Hepatocyte (in vitro differentiated cells): Measurements from ENCODE around the gene GALNT15. TPM values are rescaled to one million over a fixed set of nuclear protein-coding genes. Genes with fewer than 3 reads are reported as not detected.

ENCODE experiments used
- DNase-seq: peaks from one replicate; pipeline ENCODE4 v3.0.0-alpha.2; 2016; ENCODE audit warnings: low spot score
- H2AFZ ChIP-seq: fragments of 200-600 bp; sonication (generic); 2 replicates; pipeline ENCODE4 v1.6.0; 2016; ENCODE audit warnings: antibody characterized with exemption, mild to moderate bottlenecking
- H3K27ac ChIP-seq: fragments of 200-600 bp; sonication (generic); 2 replicates; pipeline ENCODE4 v1.5.1; 2016; ENCODE audit warnings: mild to moderate bottlenecking
- H3K27me3 ChIP-seq: fragments of 200-600 bp; sonication (generic); 2 replicates; pipeline ENCODE4 v1.6.1; 2016
- H3K36me3 ChIP-seq: fragments of 200-600 bp; sonication (generic); replicated peaks from 2 replicates; pipeline ENCODE4 v1.5.1; 2016; ENCODE audit warnings: low read depth; ENCODE audit not compliant: insufficient read depth
- H3K4me1 ChIP-seq: fragments of 200-600 bp; sonication (generic); 2 replicates; pipeline ENCODE4 v1.5.1; 2016; ENCODE audit warnings: mild to moderate bottlenecking, moderate library complexity; ENCODE audit not compliant: insufficient read depth
- H3K4me2 ChIP-seq: fragments of 200-600 bp; sonication (generic); 2 replicates; pipeline ENCODE4 v1.6.0; 2016
- H3K4me3 ChIP-seq: fragments of 200-600 bp; sonication (generic); 2 replicates; pipeline ENCODE4 v1.5.1; 2016; ENCODE audit warnings: mild to moderate bottlenecking
- H3K79me2 ChIP-seq: fragments of 200-600 bp; sonication (generic); 2 replicates; pipeline ENCODE4 v1.6.0; 2017; ENCODE audit warnings: mild to moderate bottlenecking
- H3K9me2 ChIP-seq: fragments of 200-600 bp; sonication (generic); replicated peaks from 2 replicates; pipeline ENCODE4 v1.6.0; 2017; ENCODE audit warnings: mild to moderate bottlenecking; ENCODE audit not compliant: insufficient read depth
- H3K9me3 ChIP-seq: fragments of 200-600 bp; sonication (generic); 2 replicates; pipeline ENCODE4 v1.5.1; 2016; ENCODE audit warnings: low read depth, mild to moderate bottlenecking
- H4K20me1 ChIP-seq: fragments of 200-600 bp; sonication (generic); 2 replicates; pipeline ENCODE4 v1.6.0; 2016; ENCODE audit warnings: mild to moderate bottlenecking; ENCODE audit not compliant: insufficient read depth, poor library complexity, severe bottlenecking
- EZH2 ChIP-seq: fragments of 200-600 bp; sonication (generic); IDR thresholded peaks from 2 replicates; pipeline ENCODE4 v1.6.1; 2016; ENCODE audit warnings: antibody characterized with exemption, mild to moderate bottlenecking, borderline replicate concordance
- EZH2phosphoT487 ChIP-seq: fragments of 200-600 bp; sonication (generic); IDR thresholded peaks from one replicate; pipeline ENCODE4 v1.6.1; 2018; ENCODE audit warnings: antibody characterized with exemption, mild to moderate bottlenecking, low read depth, moderate library complexity; ENCODE audit not compliant: unreplicated experiment, severe bottlenecking
- WGBS: methylation state at CpG from one replicate; pipeline ENCODE4 v1.1.6; 2016; ENCODE audit warnings: low lambda C conversion rate; ENCODE audit errors: missing lambda C conversion rate; 5-methylcytosine and 5-hydroxymethylcytosine counted together
- polyA plus RNA-seq: library from polyadenylated mRNA; unstranded; fragments of >200 nt; fragmentation: Nextera tagmentation; extraction: Ambion mirVana; gene quantifications from 2 replicates; pipeline ENCODE4 v1.2.1, GENCODE V29; 2016
- total RNA-seq: library from RNA; depleted of rRNA; stranded (reverse); fragments of >200 nt; gene quantifications from 2 replicates; pipeline ENCODE4 v1.2.3, GENCODE V29; 2014
- TF ChIP-seq, protein P1 (sequence below): fragments of 200-600 bp; sonication (generic); IDR thresholded peaks from 2 replicates; pipeline ENCODE4 v1.5.1; 2016; ENCODE audit warnings: antibody characterized with exemption, mild to moderate bottlenecking; ENCODE audit not compliant: poor library complexity

GALNT15 gene
- total and polyA plus RNA-seq, 2 experiments from 2014 or later = 1.1 to 1.4 TPM

DNA sequence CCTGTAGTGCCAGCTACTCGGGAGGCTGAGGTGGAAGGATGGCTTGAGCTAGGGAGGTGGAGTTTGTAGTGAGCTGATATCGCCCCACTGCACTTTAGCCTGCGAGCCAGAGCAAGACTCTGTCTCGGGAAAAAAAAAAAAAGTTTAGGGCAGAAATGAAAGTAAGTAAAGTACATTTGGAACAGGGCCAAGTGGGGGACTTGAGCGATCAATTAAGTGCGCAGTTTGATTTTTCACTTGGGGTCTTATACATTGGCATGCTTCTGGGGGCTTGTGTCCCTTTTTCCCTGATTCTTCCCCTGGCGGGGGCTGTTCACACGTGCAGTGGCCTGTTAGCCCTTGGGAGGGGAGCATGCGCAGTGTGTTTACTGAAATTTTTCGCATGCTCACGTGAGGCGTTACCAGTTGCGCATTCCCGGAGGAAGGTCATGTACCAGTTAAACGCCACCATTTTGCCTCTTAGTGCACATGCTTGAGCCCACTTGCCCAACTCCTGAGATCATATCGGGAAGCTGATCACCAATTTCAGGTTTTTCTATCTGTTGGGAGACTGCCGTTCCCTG, 42.0 kb downstream of the GALNT15 start:
- TF ChIP-seq, protein P1, sequence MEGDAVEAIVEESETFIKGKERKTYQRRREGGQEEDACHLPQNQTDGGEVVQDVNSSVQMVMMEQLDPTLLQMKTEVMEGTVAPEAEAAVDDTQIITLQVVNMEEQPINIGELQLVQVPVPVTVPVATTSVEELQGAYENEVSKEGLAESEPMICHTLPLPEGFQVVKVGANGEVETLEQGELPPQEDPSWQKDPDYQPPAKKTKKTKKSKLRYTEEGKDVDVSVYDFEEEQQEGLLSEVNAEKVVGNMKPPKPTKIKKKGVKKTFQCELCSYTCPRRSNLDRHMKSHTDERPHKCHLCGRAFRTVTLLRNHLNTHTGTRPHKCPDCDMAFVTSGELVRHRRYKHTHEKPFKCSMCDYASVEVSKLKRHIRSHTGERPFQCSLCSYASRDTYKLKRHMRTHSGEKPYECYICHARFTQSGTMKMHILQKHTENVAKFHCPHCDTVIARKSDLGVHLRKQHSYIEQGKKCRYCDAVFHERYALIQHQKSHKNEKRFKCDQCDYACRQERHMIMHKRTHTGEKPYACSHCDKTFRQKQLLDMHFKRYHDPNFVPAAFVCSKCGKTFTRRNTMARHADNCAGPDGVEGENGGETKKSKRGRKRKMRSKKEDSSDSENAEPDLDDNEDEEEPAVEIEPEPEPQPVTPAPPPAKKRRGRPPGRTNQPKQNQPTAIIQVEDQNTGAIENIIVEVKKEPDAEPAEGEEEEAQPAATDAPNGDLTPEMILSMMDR = no peak
- TF ChIP-seq EZH2phosphoT487 = no peak
- no peak for TF ChIP-seq EZH2
- Histone ChIP-seq H3K36me3 (no peaks in the 10 kb centered on the region), H3K4me2 (no peak overlapping the region), H4K20me1 (no peaks in the 10 kb centered on the region), H2AFZ (no peak overlapping the region), H3K27ac (no peak overlapping the region), H3K4me1 (peaks cover 4% of the 10 kb centered on the region), H3K27me3 (no peaks in the 10 kb centered on the region), H3K4me3 (no peak overlapping the region), H3K9me3 (no peaks in the 10 kb centered on the region), H3K79me2 (no peaks in the 10 kb centered on the region), H3K9me2 (no peaks in the 10 kb centered on the region)
- 90% methylated on average over 17 of the region's 17 CpGs for WGBS
- no peak for DNase-seq

DNA sequence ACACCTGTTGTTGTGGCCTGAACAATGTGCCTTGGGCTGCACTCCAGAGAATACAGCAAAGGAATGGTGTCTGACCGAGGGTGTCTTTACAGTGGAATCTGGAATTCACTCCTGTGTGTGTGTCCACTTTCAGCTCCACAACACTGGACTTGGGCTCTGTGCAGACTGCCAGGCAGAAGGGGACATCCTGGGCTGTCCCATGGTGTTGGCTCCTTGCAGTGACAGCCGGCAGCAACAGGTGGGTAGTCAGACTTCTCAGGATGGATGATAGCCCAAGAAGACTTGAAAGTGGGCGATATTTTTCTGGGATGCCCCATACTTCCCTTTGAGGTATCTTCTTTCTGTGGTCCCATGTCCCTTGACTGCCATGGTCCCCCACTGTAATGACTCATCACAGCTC, 45.3 kb downstream of the GALNT15 start:
- no peak overlapping the region for H3K27ac ChIP-seq
- no peaks in the 10 kb centered on the region for H3K9me2 ChIP-seq
- H3K4me2 ChIP-seq = no peak overlapping the region
- TF ChIP-seq, protein P1 = no peak
- no peak for TF ChIP-seq EZH2
- TF ChIP-seq EZH2phosphoT487 = no peak
- no peak overlapping the region for H2AFZ ChIP-seq
- H3K36me3 ChIP-seq = no peaks in the 10 kb centered on the region
- H3K4me1 ChIP-seq = peaks cover 4% of the 10 kb centered on the region
- no peak for DNase-seq
- no peaks in the 10 kb centered on the region for H3K79me2 ChIP-seq
- H3K4me3 ChIP-seq = no peak overlapping the region
- no peaks in the 10 kb centered on the region for H3K9me3 ChIP-seq
- no peaks in the 10 kb centered on the region for H4K20me1 ChIP-seq
- no peaks in the 10 kb centered on the region for H3K27me3 ChIP-seq
- 90% methylated on average over 3 of the region's 3 CpGs for WGBS

DNA sequence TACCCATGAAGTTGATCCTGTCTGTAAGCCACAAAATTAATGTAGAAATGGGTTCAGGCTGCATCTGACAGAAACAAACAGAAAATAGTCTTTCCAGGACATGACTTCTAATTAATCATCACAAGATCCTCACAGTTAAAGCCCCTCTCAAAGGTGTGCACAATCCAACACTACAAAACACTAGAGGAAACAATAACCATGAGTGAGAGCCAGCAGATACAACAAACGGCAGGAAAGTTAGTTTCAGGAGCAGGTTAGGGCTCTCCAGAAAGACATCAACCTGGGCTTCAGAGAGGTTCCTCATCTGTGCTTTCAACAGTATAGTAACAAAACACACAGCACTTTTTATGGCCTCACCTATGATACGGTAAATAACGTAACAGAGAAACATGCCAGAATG, 47.5 kb downstream of the GALNT15 start:
- H3K9me3 ChIP-seq = no peaks in the 10 kb centered on the region
- no peak overlapping the region for H3K4me3 ChIP-seq
- no peaks in the 10 kb centered on the region for H3K79me2 ChIP-seq
- H3K36me3 ChIP-seq = no peaks in the 10 kb centered on the region
- no peaks in the 10 kb centered on the region for H3K27me3 ChIP-seq
- H3K9me2 ChIP-seq = no peaks in the 10 kb centered on the region
- no peaks in the 10 kb centered on the region for H4K20me1 ChIP-seq
- H2AFZ ChIP-seq = no peak overlapping the region
- 61% methylated on average over 3 of the region's 3 CpGs for WGBS
- H3K4me1 ChIP-seq = peaks cover 4% of the 10 kb centered on the region
- H3K27ac ChIP-seq = no peak overlapping the region
- H3K4me2 ChIP-seq = no peak overlapping the region
- DNase-seq = no peak
- TF ChIP-seq, protein P1 = no peak
- TF ChIP-seq EZH2phosphoT487 (no peak), EZH2 (no peak)
